Right lobe of liver (tissue), 4 donors: ENCODE measurements around the gene PRKAB1.

Experiments
- CTCF ChIP-seq, 4 donors: fragments of 200-600 bp in 3 of 4; fragments of 450-650 bp in 1 of 4; IDR thresholded peaks; one replicate each; pipeline versions ENCODE4 v1.5.1 to v1.8.0; 2016 to 2022; ENCODE audit warnings: antibody characterized with exemption in 4 of 4, mild to moderate bottlenecking in 2 of 4
- POLR2A ChIP-seq: fragments of 450-650 bp; IDR thresholded peaks from one replicate; pipeline ENCODE4 v1.6.1; 2017; ENCODE audit warnings: antibody characterized with exemption, mild to moderate bottlenecking
- donor health status: DM: no; HTN: no; CAD: no.
- donor health status: DM: no; HTN: no; CAD: no.
- donor health status: DM: no; HTN: yes; CAD: no.

- no peak for TF ChIP-seq CTCF (IDR thresholded peaks at IDR 0.05)
- TF ChIP-seq POLR2A, result no peak
Measured at GRCh38 chr12:119696943-119697342, 29.0 kb downstream of the PRKAB1 start.
